Stimulated activated CD4-positive, alpha-beta T cell treated with anti-CD3 and anti-CD28 coated beads, Interleukin-12 subunit alpha, Interleukin-12 subunit beta, amount 100 ng/mL, for 48 hours (primary cell): ENCODE data around the gene STON1.
"Not testable (repeated sequence)": the region's sequence is repeated elsewhere in the genome, so short reads cannot be mapped to it uniquely, and the experiment has no call there.

Experiments
- DNase-seq, 3 donors: peaks; one replicate each; pipeline ENCODE4 v3.0.0-alpha.2; 2020; ENCODE audit warnings: low read depth in 2 of 3, low spot score in 1 of 3

Gene STON1

DNA sequence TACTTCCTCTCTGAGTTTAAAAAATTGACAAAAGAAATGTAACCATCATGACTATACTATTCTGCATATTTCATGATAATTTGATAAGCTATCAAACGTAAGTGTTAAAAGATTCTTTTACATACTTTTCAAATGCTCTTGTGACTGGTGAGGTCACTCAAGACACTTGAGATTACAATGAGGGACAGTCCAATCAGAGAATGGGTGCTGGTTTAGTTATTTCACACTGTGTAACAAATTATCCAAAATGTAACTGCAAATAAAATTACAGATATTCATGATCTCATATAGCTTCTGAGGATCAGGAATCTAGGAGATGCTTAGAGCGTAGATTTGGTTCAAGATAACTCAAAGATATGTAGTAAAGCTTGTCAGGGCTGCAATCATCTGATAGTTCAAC, 83.3 kb downstream of the STON1 start:
- no peak for DNase-seq

DNA sequence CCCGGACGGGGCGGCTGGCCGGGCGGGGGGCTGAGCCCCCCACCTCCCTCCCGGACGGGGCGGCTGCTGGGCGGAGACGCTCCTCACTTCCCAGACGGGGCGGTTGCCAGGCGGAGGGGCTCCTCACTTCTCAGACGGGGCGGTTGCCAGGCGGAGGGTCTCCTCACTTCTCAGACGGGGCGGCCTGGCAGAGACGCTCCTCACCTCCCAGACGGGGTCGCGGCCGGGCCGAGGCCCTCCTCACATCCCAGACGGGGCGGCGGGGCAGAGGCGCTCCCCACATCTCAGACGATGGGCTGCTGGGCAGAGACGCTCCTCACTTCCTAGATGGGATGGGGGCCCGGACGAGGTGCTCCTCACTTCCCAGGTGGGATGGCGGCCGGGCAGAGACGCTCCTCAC, 84.6 kb downstream of the STON1 start:
- DNase-seq: not testable (repeated sequence)

DNA sequence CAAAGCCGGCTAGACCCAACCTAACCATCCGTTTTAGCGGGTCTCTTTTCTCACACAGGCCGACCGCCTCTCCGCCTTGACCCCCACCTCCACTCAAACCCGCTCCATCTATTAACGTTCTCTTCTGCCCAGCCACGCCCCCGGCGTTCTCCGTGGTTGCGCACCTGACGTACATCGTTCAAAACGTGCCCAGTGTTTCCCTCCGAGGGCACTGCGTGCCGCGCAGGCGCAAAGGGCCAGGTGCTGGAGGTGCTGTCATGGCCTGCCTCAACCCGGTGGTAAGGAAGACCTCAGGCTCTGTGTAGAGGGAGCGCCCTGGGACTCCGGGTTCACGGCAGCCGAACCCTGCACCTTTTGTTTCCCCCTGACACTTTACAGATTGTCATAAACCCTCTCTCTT, 87.7 kb downstream of the STON1 start, which contains the start of gene GTF2A1L:
Gene GTF2A1L (plus strand): TSS at position 239 of the 400 bp plus-strand sequence. CDS start 19 bp downstream, at position 258.
- no peak for DNase-seq

DNA sequence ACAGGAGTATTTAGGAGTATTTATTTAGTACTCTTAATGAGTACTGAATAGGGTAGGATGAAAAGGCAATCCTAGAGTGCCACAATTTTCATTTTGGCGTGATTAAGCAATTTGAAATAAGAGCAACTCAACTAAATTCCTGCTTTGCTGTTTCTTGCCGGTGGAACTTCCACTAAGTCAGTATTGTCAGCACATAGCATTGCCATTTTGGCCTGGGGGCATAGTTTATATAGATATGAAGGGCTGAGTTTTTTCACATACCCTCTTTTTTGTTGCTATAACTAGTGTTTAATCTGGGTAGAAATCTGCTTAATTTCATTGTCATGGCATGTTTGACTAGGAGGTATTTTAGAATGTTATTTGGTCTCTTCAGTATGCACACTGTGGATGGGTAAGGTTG, 89.6 kb downstream of the STON1 start:
- DNase-seq: no peak

DNA sequence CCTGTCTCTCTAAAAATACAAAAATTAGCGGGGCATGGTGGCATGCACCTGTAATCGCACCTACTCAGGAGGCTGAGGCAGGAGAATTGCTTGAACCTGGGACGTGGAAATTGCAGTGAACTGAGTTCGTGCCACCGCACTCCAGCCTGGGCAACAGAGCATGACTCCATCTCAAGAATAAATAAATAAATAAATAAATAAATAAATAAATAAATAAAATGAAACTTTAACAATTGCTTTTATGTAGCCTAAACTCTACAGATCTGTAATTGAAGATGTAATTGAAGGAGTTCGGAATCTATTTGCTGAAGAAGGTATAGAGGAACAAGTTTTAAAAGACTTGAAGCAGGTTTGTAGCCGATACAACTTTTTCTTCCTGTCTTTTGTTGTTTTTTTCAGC, 90.7 kb downstream of the STON1 start:
- DNase-seq: no peak

DNA sequence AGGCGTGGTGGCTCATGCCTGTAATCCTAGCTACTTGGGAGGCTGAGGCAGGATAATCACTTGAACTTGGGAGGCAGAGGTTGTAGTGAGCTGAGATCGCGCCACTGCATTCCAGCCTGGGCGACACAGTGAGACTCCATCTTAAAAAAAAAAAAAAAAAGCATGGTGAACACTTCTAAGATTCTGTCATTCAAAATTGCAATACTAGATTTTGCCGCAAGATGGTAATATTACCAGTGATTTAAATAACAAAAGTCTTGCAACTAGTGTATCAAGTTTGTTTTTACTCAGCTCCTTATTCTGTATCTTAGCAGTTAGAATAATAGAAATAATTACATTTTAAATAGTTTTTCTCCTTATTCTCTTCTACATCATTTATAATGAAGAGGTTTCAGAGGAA, 92.7 kb downstream of the STON1 start:
- DNase-seq: not testable (repeated sequence)

DNA sequence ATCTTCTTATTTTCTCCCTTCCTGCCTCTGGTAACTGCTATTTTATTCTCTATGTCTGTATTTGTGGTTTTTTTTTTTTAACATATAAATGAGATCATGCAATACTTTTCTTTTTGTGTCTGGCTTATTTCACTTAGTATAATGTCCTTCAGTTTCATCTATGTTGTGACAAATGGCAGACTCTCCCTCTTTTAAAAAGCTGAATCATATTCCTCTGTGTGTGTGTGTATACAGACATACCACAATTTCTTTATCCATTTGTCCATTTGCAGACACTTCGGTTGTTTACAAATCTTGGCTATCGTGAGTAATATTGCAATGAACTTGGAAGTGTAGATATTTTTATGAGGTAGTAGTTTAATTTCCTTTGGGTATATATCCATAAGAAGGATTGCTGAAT, 94.7 kb downstream of the STON1 start:
- no peak for DNase-seq

DNA sequence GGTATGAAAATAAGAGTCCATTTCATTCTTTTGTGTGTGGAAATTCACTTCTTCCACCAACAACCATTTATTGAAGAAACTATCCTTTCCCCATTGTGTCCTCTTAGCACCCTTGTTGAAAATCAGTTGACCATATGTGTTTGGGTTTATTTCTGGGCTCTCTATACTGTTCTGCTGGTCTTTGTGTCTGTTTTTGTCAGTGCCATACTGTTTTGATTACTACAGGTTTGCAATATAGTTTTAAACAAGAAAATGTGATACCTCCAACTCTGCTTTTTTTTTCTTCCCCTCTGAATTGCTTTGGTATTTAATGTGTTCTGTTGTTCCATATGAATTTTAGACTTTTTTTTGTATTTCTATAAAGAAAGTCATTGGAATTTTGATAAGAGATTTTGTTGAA, 96.1 kb downstream of the STON1 start:
- DNase-seq: no peak

DNA sequence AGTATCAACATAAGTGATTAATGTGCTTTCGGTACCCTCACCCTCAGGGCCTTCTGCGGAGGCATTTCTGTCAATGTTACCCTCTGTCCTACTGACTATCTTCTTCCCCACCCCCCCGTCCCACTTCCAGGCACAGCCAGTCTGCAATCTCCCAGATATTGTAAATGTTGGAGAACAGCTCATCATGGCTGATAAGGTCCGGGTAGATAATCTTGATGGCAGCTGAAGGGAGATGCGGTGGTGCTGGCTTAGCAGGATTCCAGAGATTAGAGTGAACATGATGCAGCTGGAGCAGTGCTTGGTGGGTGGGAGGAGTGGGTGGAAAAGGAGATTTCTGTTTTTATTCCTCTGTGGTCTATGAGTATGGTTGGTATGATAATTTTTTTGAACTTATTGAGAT, 103.2 kb downstream of the STON1 start:
- DNase-seq: no peak

DNA sequence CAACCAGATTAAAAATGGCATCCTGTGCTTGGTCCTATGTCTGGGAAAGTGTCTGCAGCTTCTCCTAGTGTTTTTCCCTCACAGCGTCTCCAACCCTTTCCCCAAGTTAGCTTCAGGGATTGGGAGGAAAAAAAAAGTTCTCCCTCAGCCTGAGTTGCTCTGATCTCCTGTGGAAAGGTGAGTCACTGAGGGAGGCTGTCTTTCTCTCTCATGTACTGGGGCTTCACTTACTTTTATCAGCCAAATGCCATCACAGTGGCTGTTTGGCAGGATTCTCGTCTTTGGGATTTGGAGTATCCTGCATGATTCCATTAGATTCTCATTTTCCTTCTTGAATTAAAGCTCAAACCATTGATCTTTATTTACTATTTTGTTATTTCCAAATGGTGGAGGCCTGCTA, 105.8 kb downstream of the STON1 start:
- DNase-seq: no peak

DNA sequence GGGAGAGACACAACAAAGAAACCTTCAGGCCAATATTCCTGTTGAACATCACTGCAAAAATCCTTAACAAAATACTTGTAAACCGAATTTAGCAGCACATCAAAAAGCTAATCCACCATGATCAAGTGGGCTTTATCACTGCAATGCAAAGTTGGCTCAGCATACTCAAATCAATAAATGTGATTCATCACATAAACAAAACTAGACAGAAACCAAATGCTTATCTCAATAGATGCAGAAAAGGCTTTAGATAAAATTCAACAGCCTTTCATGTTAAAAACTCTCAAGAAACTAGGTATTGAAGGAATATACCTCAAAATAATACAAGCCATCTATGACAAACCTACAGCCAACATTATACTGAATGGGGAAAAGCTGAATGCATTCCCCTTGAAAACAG, 108.3 kb downstream of the STON1 start:
- no peak for DNase-seq
